ENCODE results near the gene ANO9.

The ANO9 gene, protein sequence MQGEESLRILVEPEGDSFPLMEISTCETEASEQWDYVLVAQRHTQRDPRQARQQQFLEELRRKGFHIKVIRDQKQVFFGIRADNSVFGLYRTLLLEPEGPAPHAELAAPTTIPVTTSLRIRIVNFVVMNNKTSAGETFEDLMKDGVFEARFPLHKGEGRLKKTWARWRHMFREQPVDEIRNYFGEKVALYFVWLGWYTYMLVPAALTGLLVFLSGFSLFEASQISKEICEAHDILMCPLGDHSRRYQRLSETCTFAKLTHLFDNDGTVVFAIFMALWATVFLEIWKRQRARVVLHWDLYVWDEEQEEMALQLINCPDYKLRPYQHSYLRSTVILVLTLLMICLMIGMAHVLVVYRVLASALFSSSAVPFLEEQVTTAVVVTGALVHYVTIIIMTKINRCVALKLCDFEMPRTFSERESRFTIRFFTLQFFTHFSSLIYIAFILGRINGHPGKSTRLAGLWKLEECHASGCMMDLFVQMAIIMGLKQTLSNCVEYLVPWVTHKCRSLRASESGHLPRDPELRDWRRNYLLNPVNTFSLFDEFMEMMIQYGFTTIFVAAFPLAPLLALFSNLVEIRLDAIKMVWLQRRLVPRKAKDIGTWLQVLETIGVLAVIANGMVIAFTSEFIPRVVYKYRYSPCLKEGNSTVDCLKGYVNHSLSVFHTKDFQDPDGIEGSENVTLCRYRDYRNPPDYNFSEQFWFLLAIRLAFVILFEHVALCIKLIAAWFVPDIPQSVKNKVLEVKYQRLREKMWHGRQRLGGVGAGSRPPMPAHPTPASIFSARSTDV

DNA sequence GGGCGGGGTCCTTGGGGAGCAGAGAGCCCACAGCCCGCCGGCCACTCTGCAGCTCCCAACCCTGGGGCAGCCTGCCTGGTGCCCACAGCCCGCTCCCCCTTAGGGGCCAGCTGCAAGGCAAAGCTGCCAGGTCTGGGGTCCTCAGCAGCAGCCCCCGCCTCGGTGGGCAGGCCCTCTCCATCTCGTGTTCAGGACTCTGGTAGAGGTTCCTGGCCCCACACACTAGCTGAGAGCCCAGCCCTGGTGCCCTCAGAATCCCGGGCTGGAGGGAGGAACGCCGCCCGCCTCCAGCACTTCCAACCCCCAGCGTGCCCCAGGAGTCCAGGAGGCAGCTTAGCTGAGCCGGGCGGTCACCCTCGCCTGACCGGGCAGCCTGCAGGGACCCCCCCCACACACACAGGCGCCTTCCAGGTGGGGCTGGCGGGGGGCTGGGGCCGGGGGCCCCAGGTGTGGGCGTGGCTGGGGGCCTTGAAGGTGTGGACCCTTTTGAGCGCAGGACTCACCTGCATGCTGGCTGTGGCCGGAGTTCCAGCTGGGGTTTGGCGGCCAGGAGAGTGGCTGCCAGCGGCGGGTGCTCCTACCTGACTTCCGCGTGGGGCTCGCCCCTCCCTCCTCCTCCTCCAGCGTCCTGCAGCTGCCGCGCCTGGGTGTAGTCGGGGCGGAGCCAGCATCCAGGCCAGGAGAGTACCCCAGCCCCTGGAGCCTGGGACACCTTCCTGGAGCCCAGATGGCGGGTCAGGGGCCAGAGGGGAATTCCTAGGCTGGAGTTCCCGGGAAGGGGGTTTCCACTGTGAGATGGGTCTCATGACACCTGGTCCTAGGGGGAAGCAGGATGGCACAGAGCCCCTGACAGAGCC is at the start of gene ANO9:
Gene ANO9 (minus strand): TSS at position 594 of the 857 bp plus-strand sequence. CDS start 85 bp downstream, at position 509.
- TF ChIP-seq, protein P1, sequence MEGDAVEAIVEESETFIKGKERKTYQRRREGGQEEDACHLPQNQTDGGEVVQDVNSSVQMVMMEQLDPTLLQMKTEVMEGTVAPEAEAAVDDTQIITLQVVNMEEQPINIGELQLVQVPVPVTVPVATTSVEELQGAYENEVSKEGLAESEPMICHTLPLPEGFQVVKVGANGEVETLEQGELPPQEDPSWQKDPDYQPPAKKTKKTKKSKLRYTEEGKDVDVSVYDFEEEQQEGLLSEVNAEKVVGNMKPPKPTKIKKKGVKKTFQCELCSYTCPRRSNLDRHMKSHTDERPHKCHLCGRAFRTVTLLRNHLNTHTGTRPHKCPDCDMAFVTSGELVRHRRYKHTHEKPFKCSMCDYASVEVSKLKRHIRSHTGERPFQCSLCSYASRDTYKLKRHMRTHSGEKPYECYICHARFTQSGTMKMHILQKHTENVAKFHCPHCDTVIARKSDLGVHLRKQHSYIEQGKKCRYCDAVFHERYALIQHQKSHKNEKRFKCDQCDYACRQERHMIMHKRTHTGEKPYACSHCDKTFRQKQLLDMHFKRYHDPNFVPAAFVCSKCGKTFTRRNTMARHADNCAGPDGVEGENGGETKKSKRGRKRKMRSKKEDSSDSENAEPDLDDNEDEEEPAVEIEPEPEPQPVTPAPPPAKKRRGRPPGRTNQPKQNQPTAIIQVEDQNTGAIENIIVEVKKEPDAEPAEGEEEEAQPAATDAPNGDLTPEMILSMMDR (IDR thresholded peaks at IDR 0.05; ENCODE audit: low read depth, low read length) = no peak
- DNase-seq (ENCODE audit: low read depth in 2 of 2) = no peak
- H3K4me3 ChIP-seq (replicated peaks in 1 of 2; ENCODE audit: low read depth in 2 of 2, low read length in 2 of 2) = no peak within 1 kb of the TSS

DNA sequence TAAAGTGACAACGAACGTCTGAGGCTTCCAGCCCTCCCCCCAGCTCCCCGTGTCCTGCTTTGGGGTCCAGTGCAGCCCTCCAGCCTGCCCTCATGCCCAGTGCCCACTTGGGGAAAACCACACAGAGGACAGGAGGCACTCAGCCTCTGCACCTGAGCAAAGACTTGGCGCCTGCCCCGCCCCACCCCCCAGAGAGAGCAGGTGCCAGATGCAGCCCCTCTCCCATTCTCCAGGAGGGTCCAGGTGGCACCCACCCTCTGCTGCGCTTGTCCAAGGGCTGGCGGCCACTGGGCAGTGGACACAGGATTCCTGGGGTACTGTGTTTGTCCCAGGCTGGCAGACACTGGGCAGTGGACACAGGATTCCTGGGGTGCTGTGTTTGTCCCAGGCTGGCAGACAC is 49.5 kb upstream of the ANO9 start:
- TF ChIP-seq, protein P1 (IDR thresholded peaks at IDR 0.05; ENCODE audit: low read depth, low read length) = no peak
- H3K4me3 ChIP-seq (replicated peaks in 1 of 2; ENCODE audit: low read depth in 2 of 2, low read length in 2 of 2) = no peak overlapping the region
- no peak for DNase-seq (ENCODE audit: low read depth in 2 of 2)

DNA sequence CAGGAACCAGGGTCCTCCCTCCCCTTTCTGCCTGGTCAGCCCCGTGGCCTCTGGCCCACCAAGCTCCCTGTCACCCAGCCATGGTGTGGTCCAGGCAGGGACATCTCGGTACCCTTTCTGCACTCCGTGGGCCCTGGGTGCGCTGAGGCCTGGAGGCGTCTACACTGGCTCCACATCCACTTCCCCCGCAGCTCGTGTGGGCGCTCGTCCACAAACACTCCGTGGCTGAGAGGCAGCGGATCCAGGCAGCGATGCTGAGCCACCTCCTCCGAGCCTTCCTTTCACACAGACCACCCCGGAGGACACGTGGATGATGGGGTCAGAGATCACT is 49.1 kb upstream of the ANO9 start:
- DNase-seq (ENCODE audit: low read depth in 2 of 2) = no peak
- TF ChIP-seq, protein P1 (IDR thresholded peaks at IDR 0.05; ENCODE audit: low read depth, low read length) = no peak
- H3K4me3 ChIP-seq (replicated peaks in 1 of 2; ENCODE audit: low read depth in 2 of 2, low read length in 2 of 2) = no peak overlapping the region

DNA sequence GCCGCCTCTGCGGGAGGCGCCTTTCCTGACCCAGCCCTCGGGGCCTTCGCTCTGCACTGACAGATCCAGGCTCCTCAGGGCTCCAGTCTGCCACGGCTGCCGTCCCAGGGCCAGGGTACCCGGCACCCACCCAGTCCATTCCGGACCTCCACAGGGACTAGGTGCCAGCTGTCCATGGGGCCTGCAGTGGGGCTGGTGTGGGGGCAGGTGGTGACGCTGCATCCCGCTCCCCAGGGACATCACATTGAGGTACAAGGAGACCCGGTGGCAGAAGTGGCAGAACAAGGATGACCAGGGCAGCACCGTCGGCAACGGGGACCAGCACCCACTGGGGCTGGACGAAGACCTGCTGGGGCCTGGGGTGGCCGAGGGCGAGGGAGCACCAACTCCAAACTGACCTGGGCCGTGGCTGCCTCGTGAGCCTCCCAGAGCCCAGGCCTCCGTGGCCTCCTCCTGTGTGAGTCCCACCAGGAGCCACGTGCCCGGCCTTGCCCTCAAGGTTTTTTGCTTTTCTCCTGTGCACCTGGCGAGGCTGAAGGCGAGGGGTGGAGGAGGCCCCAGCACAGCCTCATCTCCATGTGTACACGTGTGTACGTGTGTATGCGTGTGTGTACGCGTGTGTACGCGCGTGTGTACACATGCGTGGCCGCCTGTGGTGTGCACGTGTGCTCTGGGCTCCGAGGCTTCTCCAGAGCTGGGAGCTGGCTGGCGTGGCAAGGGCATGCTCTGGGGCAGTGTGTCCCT is 48.5 kb upstream of the ANO9 start:
- TF ChIP-seq, protein P1 (IDR thresholded peaks at IDR 0.05; ENCODE audit: low read depth, low read length) = no peak
- H3K4me3 ChIP-seq (replicated peaks in 1 of 2; ENCODE audit: low read depth in 2 of 2, low read length in 2 of 2) = no peak overlapping the region
- no peak for DNase-seq (ENCODE audit: low read depth in 2 of 2)

DNA sequence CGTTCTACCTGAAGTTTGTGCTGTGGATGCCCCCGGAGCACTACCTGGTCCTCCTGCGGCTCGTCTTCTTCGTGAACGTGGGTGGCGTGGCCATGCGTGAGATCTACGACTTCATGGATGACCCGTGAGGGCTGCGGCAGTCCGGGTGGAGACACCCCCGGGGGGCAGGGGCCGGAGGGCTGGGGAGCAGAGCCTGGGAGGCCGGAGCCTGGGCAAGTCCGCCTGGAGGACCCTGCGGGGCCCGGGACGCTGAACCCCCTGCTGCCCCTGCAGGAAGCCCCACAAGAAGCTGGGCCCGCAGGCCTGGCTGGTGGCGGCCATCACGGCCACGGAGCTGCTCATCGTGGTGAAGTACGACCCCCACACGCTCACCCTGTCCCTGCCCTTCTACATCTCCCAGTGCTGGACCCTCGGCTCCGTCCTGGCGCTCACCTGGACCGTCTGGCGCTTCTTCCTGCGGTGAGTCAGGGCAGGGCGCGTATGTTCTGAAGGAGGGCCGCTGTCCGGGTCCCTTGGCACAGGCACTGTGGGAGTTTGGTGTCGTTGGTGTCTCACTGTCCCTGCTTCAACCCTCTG is 47.9 kb upstream of the ANO9 start:
- DNase-seq (ENCODE audit: low read depth in 2 of 2) = no peak
- H3K4me3 ChIP-seq (replicated peaks in 1 of 2; ENCODE audit: low read depth in 2 of 2, low read length in 2 of 2) = no peak overlapping the region
- TF ChIP-seq, protein P1 (IDR thresholded peaks at IDR 0.05; ENCODE audit: low read depth, low read length) = no peak

DNA sequence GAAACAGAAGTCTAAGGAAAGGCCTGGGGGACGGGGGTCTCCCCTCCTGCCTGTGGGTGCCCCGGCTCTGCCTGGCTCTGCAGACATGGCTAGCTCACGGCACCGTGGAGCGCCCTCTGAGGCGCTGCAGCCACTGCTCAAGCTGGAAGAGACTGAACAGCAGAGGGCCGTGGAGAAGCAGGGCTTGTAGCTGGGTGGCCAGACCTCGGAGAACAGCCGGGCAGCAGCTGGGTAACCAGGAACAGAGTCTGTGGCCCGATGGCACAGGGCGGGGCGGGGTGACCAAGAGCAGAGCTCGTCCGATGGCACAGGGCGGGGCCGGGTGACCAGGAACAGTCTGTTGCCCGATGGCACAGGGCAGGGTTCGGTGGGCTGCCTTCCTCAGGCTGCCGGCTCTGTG is 47.2 kb upstream of the ANO9 start:
- H3K4me3 ChIP-seq (replicated peaks in 1 of 2; ENCODE audit: low read depth in 2 of 2, low read length in 2 of 2) = no peak overlapping the region
- TF ChIP-seq, protein P1 (IDR thresholded peaks at IDR 0.05; ENCODE audit: low read depth, low read length) = no peak
- no peak for DNase-seq (ENCODE audit: low read depth in 2 of 2)

All from cardiac fibroblast (primary cell).